GM18868 (cell line): Measurements from ENCODE around the gene DOCK11.
"Not testable (repeated sequence)": the region's sequence is repeated elsewhere in the genome, so short reads cannot be mapped to it uniquely, and the experiment has no call there.

Source experiments
- ATAC-seq: cut with Tn5 transposase; IDR thresholded peaks from one replicate; pipeline ENCODE4 v1.9.1; 2021; ENCODE audit warnings: mild to moderate bottlenecking, moderate library complexity; ENCODE audit not compliant: unreplicated experiment

DOCK11 gene

GRCh38 chrX:118565853-118566252 lies 70.2 kb downstream of the DOCK11 start:
- ATAC-seq = no peak

GRCh38 chrX:118566359-118566758 lies 70.7 kb downstream of the DOCK11 start:
- ATAC-seq = no peak

- no peak for ATAC-seq
These were observed 74.1 kb downstream of the DOCK11 start for GRCh38 chrX:118569676-118570075.

GRCh38 chrX:118570209-118570608 lies 74.6 kb downstream of the DOCK11 start:
- no peak for ATAC-seq

- no peak for ATAC-seq
These were observed 76.2 kb downstream of the DOCK11 start for GRCh38 chrX:118571836-118572235.

GRCh38 chrX:118574666-118575065 lies 79.1 kb downstream of the DOCK11 start:
- no peak for ATAC-seq

GRCh38 chrX:118577041-118577440 lies 81.4 kb downstream of the DOCK11 start:
- ATAC-seq = no peak

- ATAC-seq = no peak
These were observed 83.8 kb downstream of the DOCK11 start for GRCh38 chrX:118579417-118579816.

- not testable (repeated sequence) for ATAC-seq
These were observed 87.3 kb downstream of the DOCK11 start for GRCh38 chrX:118582926-118583325.

- no peak for ATAC-seq
These were observed 88.2 kb downstream of the DOCK11 start for GRCh38 chrX:118583781-118584180.

GRCh38 chrX:118585296-118585695 lies 89.7 kb downstream of the DOCK11 start:
- no peak for ATAC-seq

- not testable (repeated sequence) for ATAC-seq
These were observed 90.6 kb downstream of the DOCK11 start for GRCh38 chrX:118586206-118586605.

GRCh38 chrX:118588715-118589114 lies 93.1 kb downstream of the DOCK11 start:
- no peak for ATAC-seq

GRCh38 chrX:118589227-118589626 lies 93.6 kb downstream of the DOCK11 start:
- ATAC-seq = no peak

- ATAC-seq = no peak
These were observed 97.8 kb downstream of the DOCK11 start for GRCh38 chrX:118593407-118593806.

- ATAC-seq = no peak
These were observed 99.2 kb downstream of the DOCK11 start for GRCh38 chrX:118594697-118595420.

GRCh38 chrX:118595501-118596042 lies 100.0 kb downstream of the DOCK11 start:
- ATAC-seq = no peak

- ATAC-seq = no peak
These were observed 100.8 kb downstream of the DOCK11 start for GRCh38 chrX:118596390-118596789.

- ATAC-seq = no peak
These were observed 108.4 kb downstream of the DOCK11 start for GRCh38 chrX:118603981-118604380.

GRCh38 chrX:118612290-118612689 lies 116.7 kb downstream of the DOCK11 start:
- no peak for ATAC-seq

- no peak for ATAC-seq
These were observed 118.5 kb downstream of the DOCK11 start for GRCh38 chrX:118614150-118614549.

- ATAC-seq = no peak
These were observed 119.5 kb downstream of the DOCK11 start for GRCh38 chrX:118615141-118615540.
